Ramos (cell line): ENCODE data around the gene PTX4.
"Not testable (repeated sequence)": the region's sequence is repeated elsewhere in the genome, so short reads cannot be mapped to it uniquely, and the experiment has no call there.

Source experiments
- in situ Hi-C: fragments of 300-500 bp; cut with MboI; formaldehyde crosslinking; loops from one replicate; pipeline ENCODE4 v1.14.3; 2022; ENCODE audit warnings: low sequenced_read_pairs; ENCODE audit not compliant: unreplicated experiment

PTX4 gene

DNA sequence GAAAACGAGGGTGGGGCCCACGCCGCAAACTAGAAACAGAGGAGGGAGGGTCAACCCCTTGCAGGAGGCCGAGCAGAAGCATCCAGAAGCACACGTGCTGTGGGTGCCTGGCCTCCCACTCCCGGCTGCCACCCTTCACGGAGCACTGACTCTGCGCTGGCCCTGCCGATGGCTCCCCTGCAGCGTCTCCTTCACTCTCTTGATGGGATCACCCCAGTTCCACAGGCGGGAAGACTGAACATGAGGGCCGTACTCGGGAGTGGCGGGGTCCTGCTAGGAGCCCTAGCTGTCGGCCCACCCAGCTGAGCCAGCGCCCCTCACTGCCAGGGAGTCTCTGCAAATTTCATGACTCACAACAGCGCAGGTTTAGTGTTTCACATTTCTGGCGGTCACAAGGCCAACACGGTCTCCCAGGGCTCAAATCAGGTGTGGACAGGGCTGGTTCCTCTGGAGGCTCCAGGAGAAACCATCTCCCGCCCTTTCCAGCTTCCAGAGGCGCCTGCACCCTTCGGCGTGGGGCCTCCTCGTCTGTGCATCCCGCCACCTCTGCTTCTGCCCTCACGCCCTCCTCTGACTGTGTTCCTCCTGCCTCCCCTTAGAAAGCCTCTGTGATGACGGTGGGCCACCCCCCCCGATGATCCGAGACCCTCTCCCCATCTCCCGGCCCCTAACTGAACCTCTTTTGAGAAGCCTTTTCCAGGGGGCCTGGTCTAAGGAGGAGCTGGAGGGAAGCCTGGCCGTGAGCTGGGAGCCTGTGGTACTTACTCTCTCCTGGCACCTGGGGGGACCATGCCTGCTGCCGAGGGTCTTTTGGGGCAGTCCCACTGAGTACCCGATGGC, 2.0 kb downstream of the PTX4 start:
- in situ Hi-C loops, result no loop called here

DNA sequence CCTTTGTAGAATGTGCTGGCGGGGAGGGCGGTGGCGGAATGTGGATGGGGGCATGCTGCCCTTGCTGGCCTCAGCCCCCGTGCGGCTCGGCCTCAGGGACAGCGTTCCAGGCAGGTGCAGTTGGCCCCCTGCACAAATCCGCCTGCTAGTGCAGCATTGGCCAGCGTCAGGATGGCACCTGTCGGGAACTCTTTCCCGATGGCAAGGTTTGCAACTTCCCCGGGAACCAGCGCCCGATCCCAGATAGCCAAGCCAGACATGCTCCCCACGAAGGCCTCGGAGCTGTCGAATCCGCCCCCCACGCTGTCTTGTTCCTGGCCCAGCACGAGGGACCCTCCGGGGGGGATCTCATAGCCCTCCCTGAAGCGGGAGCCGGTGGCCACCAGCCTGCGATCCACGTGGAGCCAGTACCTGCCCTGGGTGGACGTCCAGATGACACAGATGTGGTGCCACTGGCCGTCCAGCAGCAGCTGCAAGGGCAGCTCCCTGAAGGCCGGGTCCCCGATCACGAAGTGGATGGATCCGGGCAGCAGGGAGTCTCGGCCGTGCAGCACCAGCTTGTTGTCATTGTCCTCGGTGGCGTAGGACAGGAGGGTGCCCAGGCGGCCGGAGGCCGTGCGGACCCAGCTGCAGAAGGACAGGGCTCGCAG, 2.8 kb downstream of the PTX4 start:
- in situ Hi-C loops, result no loop called here

DNA sequence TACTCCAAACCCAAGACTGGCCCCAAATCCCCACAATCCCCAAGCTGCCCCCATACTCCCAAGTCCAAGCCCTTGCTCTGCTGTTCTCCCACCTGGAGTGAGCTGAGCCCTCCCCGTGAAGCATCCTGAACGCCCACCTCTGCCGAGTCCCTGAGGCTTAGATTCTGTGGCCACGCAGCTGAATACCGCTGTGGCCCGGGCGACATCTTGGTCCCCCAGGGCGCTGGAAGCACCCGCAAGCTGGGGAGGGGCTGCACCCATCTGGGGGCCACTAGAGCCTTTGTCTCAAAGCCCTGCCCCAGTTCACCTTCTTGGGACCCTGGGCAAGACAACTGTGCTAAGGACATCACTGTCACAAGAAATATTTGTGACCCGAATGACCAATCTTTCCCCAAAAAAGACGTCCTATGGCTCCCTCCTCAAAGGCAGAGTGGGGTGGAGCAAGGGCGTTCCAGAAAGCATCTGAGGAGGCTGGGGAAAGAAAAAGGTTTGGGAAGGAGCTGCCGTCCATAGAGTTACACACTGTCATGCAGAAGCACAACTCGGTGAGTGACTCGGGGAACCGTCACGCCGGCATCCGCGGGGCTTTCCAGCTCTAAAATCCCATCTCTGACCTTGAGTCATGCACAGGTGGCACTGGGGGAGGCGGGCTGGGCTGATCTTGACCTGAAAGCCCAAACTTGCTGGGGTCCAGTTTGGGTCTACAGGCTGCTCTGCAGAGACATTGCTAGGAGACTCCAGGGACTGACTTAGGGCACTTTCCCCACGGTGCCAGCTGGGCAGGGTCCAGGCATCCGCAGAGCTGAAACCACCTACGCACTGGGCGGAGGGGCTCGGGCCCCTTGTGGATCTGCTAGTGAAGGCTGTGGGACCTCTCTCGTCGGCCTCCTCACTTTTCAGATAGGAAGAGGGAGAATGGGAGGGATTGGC, 6.6 kb downstream of the PTX4 start:
- in situ Hi-C loops, result no loop called here

DNA sequence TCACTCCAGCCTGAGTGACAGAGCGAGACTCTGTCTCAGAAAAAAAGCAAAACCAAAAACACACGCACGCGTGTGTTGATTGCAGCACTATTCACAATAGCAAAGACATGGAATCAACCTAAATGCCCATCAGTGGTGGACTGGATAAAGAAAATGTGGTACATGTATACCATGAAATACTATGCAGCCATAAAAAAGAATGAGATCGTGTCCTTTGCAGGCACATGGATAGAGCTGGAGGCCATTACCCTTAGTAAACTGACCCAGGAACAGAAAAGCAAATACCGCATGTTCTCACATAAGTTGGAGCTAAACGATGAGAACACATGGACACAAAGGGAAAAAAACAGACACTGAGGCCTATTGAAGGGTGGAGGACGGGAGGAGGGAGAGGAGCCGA, 9.8 kb downstream of the PTX4 start:
- in situ Hi-C loops, result not testable (repeated sequence)

DNA sequence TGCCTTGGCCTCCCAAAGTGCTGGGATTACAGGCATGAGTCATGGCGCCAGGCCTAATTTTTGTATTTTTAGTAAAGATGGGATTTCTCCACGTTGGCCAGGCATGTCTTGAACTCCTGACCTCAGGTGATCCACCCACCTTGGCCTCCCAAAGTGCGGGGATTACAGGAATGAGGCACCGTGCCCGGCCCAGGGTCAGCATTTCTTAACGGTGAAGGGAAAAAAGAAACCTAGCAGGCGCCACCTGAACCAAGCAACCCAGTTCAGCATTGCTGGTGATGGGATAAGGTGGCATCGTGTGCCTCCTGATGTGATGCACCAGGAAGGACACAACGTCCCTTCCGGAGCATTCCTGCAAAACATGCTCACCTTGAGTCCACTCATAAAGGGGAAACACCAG, 11.7 kb downstream of the PTX4 start:
- in situ Hi-C loops, result no loop called here

DNA sequence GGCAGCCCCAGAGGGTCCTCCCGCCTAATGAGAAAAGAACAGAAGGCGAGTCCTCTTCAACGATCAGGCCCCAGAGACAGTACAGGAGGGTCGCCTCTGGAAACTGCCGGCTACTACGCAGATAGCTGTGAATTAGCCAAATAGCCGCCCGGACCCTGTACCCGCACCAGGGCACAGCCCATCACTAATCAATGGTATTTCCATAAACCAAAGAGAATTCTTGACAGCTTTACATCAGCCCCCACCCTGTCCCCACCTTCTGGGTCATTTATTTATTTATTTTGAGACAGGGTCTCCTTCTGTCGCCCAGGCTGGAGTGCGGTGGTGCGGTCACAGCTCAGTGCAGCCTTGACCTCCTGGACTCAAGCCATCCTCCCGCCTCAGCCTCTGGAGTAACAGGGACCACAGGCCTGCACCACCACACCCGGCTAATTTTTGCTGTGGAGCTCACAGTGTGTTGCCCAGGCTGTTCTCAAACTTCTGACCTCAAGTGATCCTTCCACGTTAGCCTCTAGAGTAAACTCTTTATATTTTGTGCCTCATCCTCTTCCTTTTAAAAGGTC, 13.1 kb downstream of the PTX4 start:
- in situ Hi-C loops, result no loop called here

DNA sequence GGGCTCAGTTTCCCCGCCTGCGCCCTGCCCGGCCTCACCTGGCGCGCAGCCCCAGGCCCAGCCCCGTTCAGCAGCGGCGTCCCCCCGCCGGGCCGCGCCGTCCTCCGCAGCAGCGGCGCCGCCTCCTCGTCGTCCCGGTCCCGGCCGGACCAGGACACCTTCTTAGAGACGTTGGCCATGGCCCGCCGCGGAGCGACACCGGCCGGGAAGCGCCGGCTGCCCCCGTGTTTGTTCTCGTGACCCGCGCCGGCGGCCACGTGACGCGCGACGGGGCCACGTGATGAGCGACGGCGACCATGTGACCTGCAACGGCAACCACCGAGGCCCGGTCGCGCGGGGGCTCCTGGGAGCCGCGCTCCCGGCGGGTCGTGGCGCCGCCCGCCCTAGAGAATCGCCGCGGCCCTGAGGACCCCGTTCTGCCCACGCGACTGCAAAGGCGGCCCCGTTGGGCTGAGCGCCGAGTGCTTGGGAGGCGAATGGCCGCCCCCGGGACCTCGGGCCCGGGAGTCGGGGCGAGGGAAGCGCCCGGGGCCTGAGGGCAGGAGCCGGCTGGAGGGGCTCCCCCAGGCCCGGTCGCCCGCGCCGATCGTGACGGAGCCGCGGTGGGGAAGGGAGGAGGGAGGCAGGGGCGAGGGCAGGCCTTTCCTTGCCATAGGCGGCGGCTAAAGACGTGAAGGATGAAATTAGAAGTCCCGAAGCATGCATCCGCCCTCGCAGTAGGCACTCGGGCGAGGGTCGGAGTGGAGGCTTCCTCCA, 13.8 kb downstream of the PTX4 start, which contains the start of gene CLCN7:
TSS of gene CLCN7 (minus strand) at position 233 of the 756 bp plus-strand sequence. CDS start at position 179, 54 bp downstream.
- in situ Hi-C loops, result no loop called here

DNA sequence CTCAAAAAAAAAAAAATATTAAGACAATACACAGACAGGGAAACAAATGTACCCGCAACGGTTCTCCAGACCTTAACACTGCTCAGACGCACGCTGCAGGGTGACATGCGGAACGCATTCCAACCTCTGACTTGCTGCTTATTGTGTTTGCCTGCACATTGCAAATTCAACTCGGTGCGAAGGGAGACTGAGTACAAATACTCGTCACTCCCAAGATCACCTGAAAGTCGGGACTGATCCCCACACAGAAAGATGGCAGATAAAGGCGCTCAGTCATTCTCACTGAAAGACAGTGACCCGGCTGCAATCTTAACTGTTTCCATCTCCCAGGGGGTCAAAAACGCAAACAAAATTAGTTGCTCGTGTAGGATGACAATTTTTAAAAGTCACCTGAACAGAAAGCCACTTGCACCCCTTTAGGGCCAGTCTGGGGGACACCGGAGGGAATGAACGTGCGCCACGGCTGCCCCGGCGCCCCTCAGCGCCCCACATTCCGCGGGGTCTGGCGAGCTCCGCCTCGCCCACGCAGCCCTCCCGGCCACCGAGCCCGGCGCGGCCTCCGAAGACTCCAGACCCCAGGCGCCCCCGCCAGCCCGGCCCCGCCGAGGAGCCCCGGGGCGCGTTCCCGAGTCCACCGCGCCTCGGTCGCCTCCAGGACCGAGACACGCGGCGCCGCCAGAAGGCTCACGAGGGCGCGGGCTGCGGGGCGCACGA, 14.5 kb downstream of the PTX4 start:
- in situ Hi-C loops, result no loop called here

DNA sequence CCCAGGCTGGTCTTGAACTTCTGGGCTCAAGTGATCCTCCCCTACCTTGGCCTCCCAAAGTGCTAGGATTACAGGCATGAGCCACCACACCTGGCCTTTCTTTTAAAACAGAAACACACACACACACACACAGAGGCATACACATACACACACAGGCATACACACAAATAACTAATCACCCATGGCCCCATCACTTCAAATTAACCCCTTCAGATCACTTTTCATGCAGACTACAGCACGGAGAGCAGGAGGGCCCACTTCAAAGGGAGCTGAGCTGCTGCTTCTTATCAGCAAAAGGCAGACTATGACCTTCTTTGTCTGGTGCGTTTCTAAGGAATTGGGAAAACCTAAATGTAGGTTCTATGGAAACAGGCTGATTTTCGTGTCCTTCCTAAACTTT, 15.8 kb downstream of the PTX4 start:
- in situ Hi-C loops, result no loop called here

DNA sequence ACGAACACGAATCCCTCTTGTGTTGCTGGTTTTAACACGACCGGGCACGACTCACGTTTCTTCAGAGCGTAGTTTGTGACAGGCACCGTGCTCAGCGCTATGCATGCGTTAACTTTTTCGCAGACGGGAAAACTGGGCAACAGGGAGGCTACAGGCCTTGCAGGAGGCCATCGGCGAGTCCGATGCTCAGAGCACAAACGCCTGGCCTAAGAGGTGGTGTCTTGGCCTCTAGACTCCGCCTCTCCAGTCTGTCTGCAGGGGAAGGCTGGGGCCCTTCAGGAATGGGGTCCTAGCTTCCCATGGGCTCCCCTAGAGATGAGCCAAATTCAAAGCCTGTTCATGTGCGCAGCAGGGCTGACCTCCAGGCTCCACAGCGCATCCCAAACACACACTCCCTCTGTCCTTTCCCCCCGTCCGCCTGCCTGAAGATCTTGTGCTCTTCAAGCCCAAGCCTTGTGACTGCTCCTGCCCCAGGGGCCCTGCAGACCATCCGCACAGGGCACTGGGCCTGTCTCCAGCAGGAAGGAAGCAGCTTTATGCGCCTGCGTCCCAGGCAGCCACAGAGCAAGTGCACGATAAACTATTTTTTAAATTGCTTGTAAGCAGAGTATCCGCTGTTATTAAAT, 17.1 kb downstream of the PTX4 start:
- in situ Hi-C loops, result no loop called here

DNA sequence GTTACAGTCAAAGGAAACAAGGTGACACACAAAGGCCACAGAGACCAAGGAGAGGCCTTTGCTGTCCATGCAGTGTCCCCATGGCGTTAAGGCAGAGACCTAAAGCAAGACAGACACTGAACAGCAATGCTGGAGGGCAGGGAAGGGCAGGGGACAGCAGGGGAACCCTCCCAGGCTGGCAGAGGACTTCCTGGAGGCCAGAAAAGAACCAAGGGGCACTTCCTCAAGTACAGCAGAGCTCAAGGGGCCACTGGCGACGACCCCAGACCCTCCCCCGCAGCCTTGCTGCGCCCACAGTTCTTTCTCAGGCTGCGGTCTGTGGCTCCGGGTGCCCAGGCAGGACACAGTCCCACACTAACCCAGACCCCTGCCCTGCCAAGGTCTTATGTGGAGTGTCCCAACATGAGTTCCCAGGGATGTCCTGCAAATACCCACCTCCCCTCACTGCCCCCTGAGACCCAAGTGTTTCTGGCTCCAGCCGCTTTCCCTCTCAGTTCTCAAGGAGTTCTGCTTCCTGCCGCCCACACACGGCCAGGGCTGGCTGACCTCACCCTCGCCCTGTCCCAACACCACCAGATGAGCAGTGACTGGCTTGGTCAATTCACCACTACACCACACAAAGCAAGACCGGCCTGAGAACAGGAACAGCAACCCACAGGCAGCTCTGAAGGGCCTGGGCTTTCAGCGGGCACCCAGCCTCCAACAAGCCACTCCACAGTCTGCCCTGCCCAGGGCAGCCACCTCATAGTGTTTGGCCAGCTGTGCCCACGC, 18.1 kb downstream of the PTX4 start:
- in situ Hi-C loops, result no loop called here

DNA sequence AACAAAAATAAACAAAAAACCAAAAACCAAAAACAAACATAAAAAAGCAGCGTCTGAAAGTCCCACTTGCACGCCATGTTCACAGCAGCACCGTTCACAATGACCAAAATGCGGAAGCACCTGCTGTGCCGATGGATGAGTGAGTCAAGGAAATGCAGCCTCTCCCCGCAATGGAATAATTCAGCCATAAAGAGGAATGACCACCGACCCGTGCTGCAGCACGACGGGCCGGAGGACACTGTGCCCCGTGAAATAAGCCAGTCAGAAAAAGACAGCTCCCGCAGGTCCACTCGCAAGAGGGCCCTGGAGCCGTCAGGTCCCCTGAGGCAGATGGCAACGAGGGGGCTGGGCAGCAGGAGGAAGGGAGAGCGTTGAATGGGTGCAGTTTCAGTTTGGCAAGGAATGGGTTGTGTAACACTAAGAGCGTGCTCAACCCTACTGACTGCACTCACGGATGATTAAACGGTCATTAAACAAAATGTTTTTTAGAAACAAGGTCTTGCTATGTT, 19.0 kb downstream of the PTX4 start:
- in situ Hi-C loops, result no loop called here

DNA sequence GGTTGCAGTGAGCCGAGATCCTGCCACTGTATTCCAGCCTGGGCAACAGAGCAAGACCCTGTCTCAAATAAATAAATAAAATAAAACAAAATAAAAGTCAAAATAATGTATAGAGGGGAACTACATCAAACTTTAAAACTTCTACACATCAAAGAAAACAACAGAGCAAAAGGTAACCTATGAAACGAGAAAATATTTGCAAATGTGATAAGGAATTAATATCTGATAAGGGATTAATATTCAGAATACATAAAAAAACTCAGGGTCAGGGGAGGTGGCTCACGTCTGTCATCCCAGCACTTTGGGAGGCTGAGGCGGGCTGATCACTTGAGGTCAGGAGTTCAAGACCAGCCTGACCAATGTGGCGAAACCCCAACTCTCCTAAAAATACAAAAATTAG, 19.6 kb downstream of the PTX4 start:
- in situ Hi-C loops, result not testable (repeated sequence)

DNA sequence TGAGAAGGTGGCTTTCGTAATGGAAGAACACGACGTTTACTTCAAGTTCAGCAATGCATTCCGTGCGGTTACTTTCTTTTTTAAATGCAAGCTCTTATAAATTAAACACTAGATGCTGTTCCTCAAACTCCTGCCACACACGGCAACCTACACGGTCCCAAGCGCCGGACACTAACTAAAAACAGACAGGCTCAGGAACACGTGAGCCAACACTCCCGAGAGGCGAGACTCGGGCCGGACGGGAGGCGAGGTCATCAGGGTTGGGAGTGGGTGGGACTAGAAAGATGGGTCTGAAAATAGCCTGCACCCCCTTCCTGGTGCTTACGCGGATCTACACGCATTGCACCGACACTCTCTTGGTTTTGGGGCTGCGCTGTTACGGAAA, 20.3 kb downstream of the PTX4 start:
- in situ Hi-C loops, result no loop called here

DNA sequence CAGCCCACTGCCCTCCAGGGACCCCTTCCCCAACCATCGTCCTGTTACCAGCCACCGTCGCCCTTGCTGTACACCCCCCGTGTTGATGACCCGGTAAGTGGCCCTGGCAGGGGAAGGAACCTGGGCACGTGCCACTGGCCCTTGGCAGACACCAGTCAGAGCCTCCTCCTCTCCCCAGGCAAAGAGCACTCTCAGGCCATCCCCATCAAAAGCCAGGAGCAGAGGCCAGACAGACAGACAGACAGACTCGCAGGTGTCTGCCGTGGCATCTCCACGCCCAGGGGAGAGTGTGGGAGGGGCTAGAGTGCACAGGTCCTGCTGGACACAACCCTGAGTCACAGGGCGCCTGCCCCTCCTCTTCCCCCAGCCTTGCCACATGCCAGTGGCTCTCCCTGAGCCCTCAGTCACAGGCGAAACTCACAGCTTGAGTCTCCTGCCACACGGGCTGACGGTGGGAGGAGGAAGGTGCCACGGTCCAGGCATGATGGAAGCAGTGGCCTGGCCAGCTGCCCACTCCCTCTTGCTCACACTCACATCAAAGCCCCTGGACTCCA, 21.7 kb downstream of the PTX4 start:
- in situ Hi-C loops, result no loop called here

DNA sequence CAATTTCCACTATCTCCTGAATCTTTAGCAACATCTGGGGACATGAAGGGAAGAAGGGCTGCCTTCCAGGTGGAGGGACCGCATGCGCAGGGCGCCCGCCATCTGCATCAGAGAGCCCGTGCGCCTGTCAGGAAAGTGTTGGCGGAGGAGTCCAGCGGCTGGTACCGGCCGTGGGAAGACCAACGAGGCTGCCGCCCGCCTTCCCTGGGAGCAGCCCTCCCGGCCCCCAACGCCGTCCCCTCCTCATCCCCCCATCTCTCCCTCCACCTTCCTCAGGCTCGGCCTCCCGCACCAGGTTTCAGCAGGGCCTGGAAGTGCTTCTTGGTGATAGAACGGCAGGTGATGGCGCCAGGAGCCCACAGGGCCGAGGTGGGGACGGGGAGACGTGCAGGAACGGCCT, 22.7 kb downstream of the PTX4 start:
- in situ Hi-C loops, result no loop called here

DNA sequence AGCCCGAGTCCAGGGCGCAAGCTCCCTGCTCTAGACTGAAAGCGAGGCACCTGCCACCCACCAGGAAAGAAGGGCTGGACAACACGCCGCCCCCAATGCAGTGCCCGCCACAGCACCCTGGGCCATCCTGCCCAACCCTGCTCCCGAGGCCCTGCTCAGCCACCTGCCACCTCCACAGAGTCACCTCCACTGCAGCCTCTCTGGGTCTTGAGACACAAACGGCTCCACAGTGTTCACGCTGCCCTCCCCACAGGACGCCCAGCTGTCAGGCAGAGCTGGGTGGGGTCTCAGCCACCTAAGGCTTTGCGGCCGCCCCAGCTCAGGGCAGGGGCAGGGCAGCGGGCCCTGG, 23.2 kb downstream of the PTX4 start:
- in situ Hi-C loops, result no loop called here
